GM23338 (cell line): ENCODE results near the gene ZNF366. TPM values are rescaled to one million over a fixed set of nuclear protein-coding genes. Genes with fewer than 3 reads are reported as not detected.

Experiments used
- ATAC-seq: fragments of 200-7000 bp; cut with Tn5 transposase; 3 replicates; pipeline ENCODE4 v1.9.1; 2020
- DNase-seq: peaks from one replicate; pipeline ENCODE4 v3.0.0-alpha.2; 2015; ENCODE audit warnings: low spot score
- H2AFZ ChIP-seq: fragments of 200-600 bp; sonication (generic); 2 replicates; pipeline ENCODE4 v1.8.0; 2016; ENCODE audit warnings: antibody characterized with exemption, mild to moderate bottlenecking, moderate library complexity
- H3F3A ChIP-seq: fragments of 200-600 bp; sonication (generic); replicated peaks from 2 replicates; pipeline ENCODE4 v1.8.0; 2017; ENCODE audit warnings: antibody characterized with exemption, mixed run types, low read depth
- H3K27ac ChIP-seq: fragments of 200-600 bp; sonication (generic); 2 replicates; pipeline ENCODE4 v1.6.1; 2016; ENCODE audit warnings: low read depth
- H3K27me3 ChIP-seq: fragments of 200-600 bp; sonication (generic); 2 replicates; pipeline ENCODE4 v1.8.0; 2016; ENCODE audit warnings: mild to moderate bottlenecking, mixed run types, moderate library complexity; ENCODE audit not compliant: insufficient read depth
- H3K36me3 ChIP-seq: fragments of 200-600 bp; sonication (generic); 2 replicates; pipeline ENCODE4 v1.8.0; 2016; ENCODE audit warnings: mild to moderate bottlenecking; ENCODE audit not compliant: insufficient read depth
- H3K4me1 ChIP-seq: fragments of 200-600 bp; sonication (generic); 2 replicates; pipeline ENCODE4 v1.8.0; 2016; ENCODE audit warnings: mild to moderate bottlenecking, moderate library complexity; ENCODE audit not compliant: insufficient read depth
- H3K4me2 ChIP-seq: fragments of 200-600 bp; sonication (generic); 2 replicates; pipeline ENCODE4 v1.7.1; 2017; ENCODE audit warnings: mixed run types
- H3K4me3 ChIP-seq: fragments of 200-600 bp; sonication (generic); 2 replicates; pipeline ENCODE4 v1.6.1; 2016; ENCODE audit warnings: mixed run types
- H3K79me2 ChIP-seq: fragments of 200-600 bp; sonication (generic); replicated peaks from 2 replicates; pipeline ENCODE4 v1.8.0; 2017; ENCODE audit warnings: mild to moderate bottlenecking; ENCODE audit not compliant: insufficient read depth
- H3K9me2 ChIP-seq: fragments of 200-600 bp; sonication (generic); 2 replicates; pipeline ENCODE4 v1.8.0; 2017; ENCODE audit not compliant: insufficient read depth
- H4K20me1 ChIP-seq: fragments of 200-600 bp; sonication (generic); replicated peaks from 2 replicates; pipeline ENCODE4 v1.8.0; 2017; ENCODE audit warnings: mild to moderate bottlenecking; ENCODE audit not compliant: insufficient read depth
- H3K27ac Mint-ChIP-seq: 2 replicates; pipeline ENCODE4 v1.8.0; 2020; ENCODE audit warnings: inconsistent platforms, mild to moderate bottlenecking, moderate library complexity, mixed read lengths
- H3K27me3 Mint-ChIP-seq: 3 replicates; pipeline ENCODE4 v1.8.0; 2022; ENCODE audit warnings: low read depth, mild to moderate bottlenecking, moderate library complexity, mixed read lengths, inconsistent platforms; ENCODE audit not compliant: insufficient read depth, poor library complexity
- H3K36me3 Mint-ChIP-seq: 3 replicates; pipeline ENCODE4 v1.8.0; 2021; ENCODE audit warnings: low read depth, mild to moderate bottlenecking, inconsistent platforms, moderate library complexity, mixed read lengths
- H3K4me1 Mint-ChIP-seq: 3 replicates; pipeline ENCODE4 v1.8.0; 2020; ENCODE audit warnings: mild to moderate bottlenecking, inconsistent platforms, mixed read lengths
- H3K4me3 Mint-ChIP-seq: 3 replicates; pipeline ENCODE4 v1.8.0; 2021; ENCODE audit warnings: moderate library complexity, mild to moderate bottlenecking, inconsistent platforms, mixed read lengths
- H3K9me3 Mint-ChIP-seq: 3 replicates; pipeline ENCODE4 v1.8.0; 2020; ENCODE audit warnings: moderate library complexity, mild to moderate bottlenecking, inconsistent platforms, mixed read lengths
- CREB1 ChIP-seq: fragments of 250-450 bp; sonication (Bioruptor Pico); IDR thresholded peaks from 2 replicates; pipeline ENCODE4 v1.5.0; 2020; ENCODE audit warnings: low read depth, mild to moderate bottlenecking, moderate library complexity
- ETS1 ChIP-seq: IDR thresholded peaks from 2 replicates; pipeline ENCODE4 v1.6.1; 2016; ENCODE audit warnings: antibody characterized with exemption
- NANOG ChIP-seq: IDR thresholded peaks from 2 replicates; pipeline ENCODE4 v1.6.1; 2016; ENCODE audit warnings: antibody characterized with exemption, borderline replicate concordance
- POLR2AphosphoS5 ChIP-seq: IDR thresholded peaks from 2 replicates; pipeline ENCODE4 v1.6.1; 2016; ENCODE audit warnings: antibody characterized with exemption, low read depth
- ZNF331 ChIP-seq: fragments of 250-450 bp; sonication (Bioruptor Pico); IDR thresholded peaks from 2 replicates; pipeline ENCODE4 v1.5.0; 2020; ENCODE audit warnings: low read depth, mild to moderate bottlenecking, moderate library complexity
- ZNF462 ChIP-seq: fragments of 250-450 bp; sonication (Bioruptor Pico); IDR thresholded peaks from 2 replicates; pipeline ENCODE4 v1.5.0; 2020; ENCODE audit warnings: mild to moderate bottlenecking, moderate library complexity
- polyA plus RNA-seq: library from polyadenylated mRNA; unstranded; fragments of >200 nt; fragmentation: Nextera tagmentation; extraction: Ambion mirVana; gene quantifications from 2 replicates; pipeline ENCODE4 v1.2.1, GENCODE V29; 2016
- total RNA-seq: library from RNA; depleted of rRNA; stranded (reverse); fragments of >200 nt; shearing (Covaris generic); gene quantifications from 2 replicates; pipeline ENCODE4 v1.2.3, GENCODE V29; 2014

The ZNF366 gene
- total and polyA plus RNA-seq, 2 experiments from 2014 or later, result not detected

DNA sequence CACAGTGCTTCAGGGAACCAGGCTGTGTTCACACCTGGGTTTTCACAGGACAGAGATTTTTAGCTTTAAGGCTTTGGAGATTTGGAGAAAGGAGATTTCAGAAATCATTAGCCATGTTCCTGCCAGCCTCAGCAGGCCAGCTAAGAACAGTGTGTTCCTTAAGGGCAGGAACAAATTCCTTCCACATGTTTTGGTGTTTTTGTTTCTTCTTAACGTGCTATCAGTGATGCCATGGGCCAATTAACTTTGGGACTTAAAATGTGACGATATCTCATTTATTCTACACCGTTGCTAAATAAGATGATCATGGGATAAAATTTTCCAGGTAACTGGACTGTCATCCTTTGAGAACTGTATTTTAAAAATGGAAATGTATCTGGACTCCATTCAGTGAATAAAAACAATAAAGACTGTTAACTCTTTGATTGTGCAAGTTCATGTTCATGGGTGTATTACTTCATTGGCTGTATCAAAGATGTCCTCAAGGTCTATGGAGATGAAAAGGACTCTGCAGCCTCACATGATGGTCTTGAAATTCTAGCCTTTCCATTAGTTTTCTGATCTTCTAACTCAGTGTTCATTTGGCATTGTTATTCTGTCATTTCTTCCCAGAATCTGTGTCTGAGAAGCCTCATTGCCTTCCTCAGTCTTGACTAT, 72.3 kb downstream of the ZNF366 start (continued):
- no peak for TF ChIP-seq ETS1
- TF ChIP-seq ZNF331 (CRISPR knock-in tag), result no peak
- no peak for TF ChIP-seq ZNF462 (CRISPR knock-in tag)

GRCh38 chr5:72434056-72434780, 73.0 kb downstream of the ZNF366 start:
- no peak for ATAC-seq
- no peak for TF ChIP-seq POLR2AphosphoS5
- no peak for TF ChIP-seq CREB1
- TF ChIP-seq NANOG, result no peak
- no peak for TF ChIP-seq ZNF462 (CRISPR knock-in tag)

More at GRCh38 chr5:72434056-72434780, 73.0 kb downstream of the ZNF366 start:
- Histone ChIP-seq H3K79me2 (no peaks in the 10 kb centered on the region), H2AFZ (no peak overlapping the region), H4K20me1 (no peaks in the 10 kb centered on the region), H3K9me2 (0 out of 2 replicates have a peak, but pooled peaks cover 6% of the 10 kb centered on the region), H3K4me3 (no peak overlapping the region), H3K27ac (no peak overlapping the region), H3K36me3 (no peaks in the 10 kb centered on the region), H3K27me3 (no peaks in the 10 kb centered on the region), H3K4me2 (no peak overlapping the region), H3F3A (no peaks in the 10 kb centered on the region), H3K4me1 (no peaks in the 10 kb centered on the region)
- H3K27me3 Mint-ChIP-seq, result no peaks in the 10 kb centered on the region
- no peaks in the 10 kb centered on the region for H3K4me1 Mint-ChIP-seq
- no peaks in the 10 kb centered on the region for H3K36me3 Mint-ChIP-seq
- H3K9me3 Mint-ChIP-seq, result no peaks in the 10 kb centered on the region
- no peak overlapping the region for H3K27ac Mint-ChIP-seq
- H3K4me3 Mint-ChIP-seq, result no peak overlapping the region
- DNase-seq, result no peak
